ENCODE results near the gene SPEF1. TPM values are rescaled to one million over a fixed set of nuclear protein-coding genes. Genes with fewer than 3 reads are reported as not detected.

Gene SPEF1
- total and polyA plus RNA-seq, 2 of the 13 experiments (the other 11 are each of a cell fraction or from before 2014, with no cell fraction given), result 0.11 to 0.27 TPM

DNA sequence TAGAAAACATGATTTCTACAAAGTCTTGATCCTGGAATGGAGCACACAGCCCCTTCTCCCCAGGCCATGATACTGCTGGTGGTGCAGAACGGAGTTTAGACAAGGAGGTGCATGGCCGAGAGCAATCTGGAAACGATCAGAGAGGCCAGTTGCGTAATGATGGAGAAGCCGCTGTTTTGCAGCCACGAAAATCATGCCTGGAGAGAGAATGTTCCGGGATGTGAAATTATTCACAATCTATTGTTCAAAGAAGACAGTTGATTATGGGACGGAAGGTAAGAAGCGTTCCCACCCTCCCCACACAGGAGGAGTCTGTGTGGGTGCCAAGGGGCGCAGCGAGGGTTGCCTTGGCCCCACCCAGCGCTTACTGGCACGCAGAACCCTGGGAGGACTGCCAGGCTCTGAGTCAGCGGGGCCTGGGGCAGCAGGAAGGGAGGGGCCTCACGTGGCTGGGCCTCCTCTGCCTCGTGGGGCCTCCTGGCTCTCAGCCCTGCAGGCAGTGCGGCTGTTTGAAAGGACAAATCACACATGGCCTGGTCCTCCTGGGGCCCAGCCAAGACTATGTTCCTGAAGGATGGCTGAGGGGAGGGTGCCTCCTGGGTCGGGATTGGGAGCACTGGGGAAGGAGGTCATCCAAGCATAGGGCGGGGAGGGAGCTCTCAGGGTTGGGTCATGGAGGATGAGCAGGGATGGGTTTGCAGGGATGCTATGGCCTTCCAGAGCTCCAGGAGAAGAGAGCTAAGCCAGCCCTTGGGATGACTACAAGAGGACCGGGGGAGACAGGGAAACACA is 30.4 kb upstream of the SPEF1 start (continued):
- TF ChIP-seq, protein P1, sequence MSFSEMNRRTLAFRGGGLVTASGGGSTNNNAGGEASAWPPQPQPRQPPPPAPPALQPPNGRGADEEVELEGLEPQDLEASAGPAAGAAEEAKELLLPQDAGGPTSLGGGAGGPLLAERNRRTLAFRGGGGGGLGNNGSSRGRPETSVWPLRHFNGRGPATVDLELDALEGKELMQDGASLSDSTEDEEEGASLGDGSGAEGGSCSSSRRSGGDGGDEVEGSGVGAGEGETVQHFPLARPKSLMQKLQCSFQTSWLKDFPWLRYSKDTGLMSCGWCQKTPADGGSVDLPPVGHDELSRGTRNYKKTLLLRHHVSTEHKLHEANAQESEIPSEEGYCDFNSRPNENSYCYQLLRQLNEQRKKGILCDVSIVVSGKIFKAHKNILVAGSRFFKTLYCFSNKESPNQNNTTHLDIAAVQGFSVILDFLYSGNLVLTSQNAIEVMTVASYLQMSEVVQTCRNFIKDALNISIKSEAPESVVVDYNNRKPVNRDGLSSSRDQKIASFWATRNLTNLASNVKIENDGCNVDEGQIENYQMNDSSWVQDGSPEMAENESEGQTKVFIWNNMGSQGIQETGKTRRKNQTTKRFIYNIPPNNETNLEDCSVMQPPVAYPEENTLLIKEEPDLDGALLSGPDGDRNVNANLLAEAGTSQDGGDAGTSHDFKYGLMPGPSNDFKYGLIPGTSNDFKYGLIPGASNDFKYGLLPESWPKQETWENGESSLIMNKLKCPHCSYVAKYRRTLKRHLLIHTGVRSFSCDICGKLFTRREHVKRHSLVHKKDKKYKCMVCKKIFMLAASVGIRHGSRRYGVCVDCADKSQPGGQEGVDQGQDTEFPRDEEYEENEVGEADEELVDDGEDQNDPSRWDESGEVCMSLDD (CRISPR knock-in tag; IDR thresholded peaks at IDR 0.05; ENCODE audit: borderline replicate concordance), result peak; percentile 95; the same call in 1 of the 2 replicates
- TF ChIP-seq IKZF1 (IDR thresholded peaks at IDR 0.05) (no peak), NFKBIZ (CRISPR knock-in tag; IDR thresholded peaks at IDR 0.05) (peak; percentile 98), ZEB1 (IDR thresholded peaks at IDR 0.05; ENCODE audit: insufficient replicate concordance, low read depth) (no peak), FOXP1 (IDR thresholded peaks at IDR 0.05) (no peak), FOXP1 (CRISPR knock-in tag; IDR thresholded peaks at IDR 0.05) (0 out of 2 replicates have a peak, but pooled peaks have one; percentile 39), ATAD3A (CRISPR knock-in tag; IDR thresholded peaks at IDR 0.05) (no peak), ARNT (IDR thresholded peaks at IDR 0.05) (no peak; the same call in 1 of the 2 replicates), MAFF (IDR thresholded peaks at IDR 0.05; ENCODE audit: low read depth, low read length) (peak; percentile 28; the same call in 1 of the 2 replicates), ZNF205 (CRISPR knock-in tag; IDR thresholded peaks at IDR 0.05) (peak; percentile 79), MIER2 (CRISPR knock-in tag; IDR thresholded peaks at IDR 0.05) (peak; percentile 76; the same call in 1 of the 2 replicates), ZNF101 (CRISPR knock-in tag; IDR thresholded peaks at IDR 0.05; ENCODE audit: borderline replicate concordance, low read depth) (no peak), ZC3H4 (CRISPR knock-in tag; IDR thresholded peaks at IDR 0.05; ENCODE audit: borderline replicate concordance) (no peak), KDM4B (CRISPR knock-in tag; IDR thresholded peaks at IDR 0.05) (peak; percentile 92; the same call in 1 of the 2 replicates), CEBPG (CRISPR knock-in tag; IDR thresholded peaks at IDR 0.05) (peak; percentile 95), ZFP82 (CRISPR knock-in tag; IDR thresholded peaks at IDR 0.05; ENCODE audit: borderline replicate concordance) (no peak), JDP2 (CRISPR knock-in tag; IDR thresholded peaks at IDR 0.05; ENCODE audit: borderline replicate concordance) (peak; percentile 67; the same call in 1 of the 2 replicates), ZNF564 (CRISPR knock-in tag; IDR thresholded peaks at IDR 0.05) (0 out of 2 replicates have a peak, but pooled peaks have one; percentile 17), AGO1 (IDR thresholded peaks at IDR 0.05; ENCODE audit: low read depth, low read length, poor library complexity, severe bottlenecking) (no peak), ZNF335 (CRISPR knock-in tag; IDR thresholded peaks at IDR 0.05) (peak; percentile 90)
- TF ChIP-seq, protein P2, sequence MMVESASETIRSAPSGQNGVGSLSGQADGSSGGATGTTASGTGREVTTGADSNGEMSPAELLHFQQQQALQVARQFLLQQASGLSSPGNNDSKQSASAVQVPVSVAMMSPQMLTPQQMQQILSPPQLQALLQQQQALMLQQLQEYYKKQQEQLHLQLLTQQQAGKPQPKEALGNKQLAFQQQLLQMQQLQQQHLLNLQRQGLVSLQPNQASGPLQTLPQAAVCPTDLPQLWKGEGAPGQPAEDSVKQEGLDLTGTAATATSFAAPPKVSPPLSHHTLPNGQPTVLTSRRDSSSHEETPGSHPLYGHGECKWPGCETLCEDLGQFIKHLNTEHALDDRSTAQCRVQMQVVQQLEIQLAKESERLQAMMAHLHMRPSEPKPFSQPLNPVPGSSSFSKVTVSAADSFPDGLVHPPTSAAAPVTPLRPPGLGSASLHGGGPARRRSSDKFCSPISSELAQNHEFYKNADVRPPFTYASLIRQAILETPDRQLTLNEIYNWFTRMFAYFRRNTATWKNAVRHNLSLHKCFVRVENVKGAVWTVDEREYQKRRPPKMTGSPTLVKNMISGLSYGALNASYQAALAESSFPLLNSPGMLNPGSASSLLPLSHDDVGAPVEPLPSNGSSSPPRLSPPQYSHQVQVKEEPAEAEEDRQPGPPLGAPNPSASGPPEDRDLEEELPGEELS (CRISPR knock-in tag; IDR thresholded peaks at IDR 0.05), result peak; percentile 81
- TF ChIP-seq, protein P3, sequence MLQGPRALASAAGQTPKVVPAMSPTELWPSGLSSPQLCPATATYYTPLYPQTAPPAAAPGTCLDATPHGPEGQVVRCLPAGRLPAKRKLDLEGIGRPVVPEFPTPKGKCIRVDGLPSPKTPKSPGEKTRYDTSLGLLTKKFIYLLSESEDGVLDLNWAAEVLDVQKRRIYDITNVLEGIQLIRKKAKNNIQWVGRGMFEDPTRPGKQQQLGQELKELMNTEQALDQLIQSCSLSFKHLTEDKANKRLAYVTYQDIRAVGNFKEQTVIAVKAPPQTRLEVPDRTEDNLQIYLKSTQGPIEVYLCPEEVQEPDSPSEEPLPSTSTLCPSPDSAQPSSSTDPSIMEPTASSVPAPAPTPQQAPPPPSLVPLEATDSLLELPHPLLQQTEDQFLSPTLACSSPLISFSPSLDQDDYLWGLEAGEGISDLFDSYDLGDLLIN (CRISPR knock-in tag; IDR thresholded peaks at IDR 0.05; ENCODE audit: borderline replicate concordance), result peak; percentile 96; the same call in 1 of the 2 replicates
- TF ChIP-seq, protein P4, sequence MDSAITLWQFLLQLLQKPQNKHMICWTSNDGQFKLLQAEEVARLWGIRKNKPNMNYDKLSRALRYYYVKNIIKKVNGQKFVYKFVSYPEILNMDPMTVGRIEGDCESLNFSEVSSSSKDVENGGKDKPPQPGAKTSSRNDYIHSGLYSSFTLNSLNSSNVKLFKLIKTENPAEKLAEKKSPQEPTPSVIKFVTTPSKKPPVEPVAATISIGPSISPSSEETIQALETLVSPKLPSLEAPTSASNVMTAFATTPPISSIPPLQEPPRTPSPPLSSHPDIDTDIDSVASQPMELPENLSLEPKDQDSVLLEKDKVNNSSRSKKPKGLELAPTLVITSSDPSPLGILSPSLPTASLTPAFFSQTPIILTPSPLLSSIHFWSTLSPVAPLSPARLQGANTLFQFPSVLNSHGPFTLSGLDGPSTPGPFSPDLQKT (CRISPR knock-in tag; IDR thresholded peaks at IDR 0.05; ENCODE audit: borderline replicate concordance), result peak; percentile 57; the same call in 1 of the 2 replicates
- TF ChIP-seq, protein P5, sequence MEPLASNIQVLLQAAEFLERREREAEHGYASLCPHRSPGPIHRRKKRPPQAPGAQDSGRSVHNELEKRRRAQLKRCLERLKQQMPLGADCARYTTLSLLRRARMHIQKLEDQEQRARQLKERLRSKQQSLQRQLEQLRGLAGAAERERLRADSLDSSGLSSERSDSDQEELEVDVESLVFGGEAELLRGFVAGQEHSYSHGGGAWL (CRISPR knock-in tag; IDR thresholded peaks at IDR 0.05), result peak; percentile 98
